Measurements from ENCODE around the gene GAB2. TPM values are rescaled to one million over a fixed set of nuclear protein-coding genes. Genes with fewer than 3 reads are reported as not detected.

GAB2 gene
- total RNA-seq, 2 experiments from 2014 or later: 10.7 to 11.9 TPM

DNA sequence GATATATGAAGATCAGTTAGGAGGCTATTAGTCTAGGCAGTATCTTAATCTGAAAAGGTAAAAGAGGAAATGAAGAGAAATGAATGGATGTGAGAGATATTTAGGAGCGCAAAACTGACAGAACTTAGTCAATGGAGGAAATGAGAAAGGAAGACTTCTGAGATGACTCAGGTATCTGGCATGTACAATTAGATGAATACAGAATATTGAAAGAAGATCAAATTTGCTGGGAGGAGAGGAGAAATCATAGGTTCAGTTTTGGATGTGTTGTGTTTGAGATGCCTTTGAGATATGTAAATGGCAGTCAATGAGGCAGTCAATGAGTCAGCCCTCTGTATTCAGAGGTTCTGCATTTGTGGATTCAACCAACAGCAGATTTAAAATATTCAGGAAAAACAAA is 42.9 kb upstream of the GAB2 start:
- Histone ChIP-seq H3K4me3 (ENCODE audit: low read length) (no peak overlapping the region), H3K4me1 (ENCODE audit: insufficient read depth, low read length) (peaks cover 7% of the 10 kb centered on the region), H3K27ac (ENCODE audit: low read depth in 1 of 2, low read length in 2 of 2) (no peak overlapping the region), H3K27me3 (ENCODE audit: control insufficient read depth in 1 of 2, insufficient read depth in 2 of 2, low read length in 2 of 2) (no peaks in the 10 kb centered on the region), H3K9me3 (ENCODE audit: control insufficient read depth in 1 of 2, insufficient read depth in 1 of 2, low read length in 2 of 2) (no peaks in the 10 kb centered on the region), H3K36me3 (ENCODE audit: insufficient read depth, low read length) (peaks cover 25% of the 10 kb centered on the region)
- DNase-seq (no peak), ATAC-seq (ENCODE audit: poor library complexity) (no peak)
- intact Hi-C loops (cut with DNase I, micrococcal nuclease): no loop called here
- Mint-ChIP-seq H3K27ac (no peak overlapping the region), H3K4me1 (ENCODE audit: low read depth) (peaks cover 14% of the 10 kb centered on the region), H3K9me3 (no peaks in the 10 kb centered on the region), H3K36me3 (ENCODE audit: low read depth) (peaks cover 81% of the 10 kb centered on the region), H3K4me3 (no peak overlapping the region), H3K27me3 (no peaks in the 10 kb centered on the region)
- POLR2A ChIA-PET: no interaction called here
- TF ChIP-seq, protein P1, sequence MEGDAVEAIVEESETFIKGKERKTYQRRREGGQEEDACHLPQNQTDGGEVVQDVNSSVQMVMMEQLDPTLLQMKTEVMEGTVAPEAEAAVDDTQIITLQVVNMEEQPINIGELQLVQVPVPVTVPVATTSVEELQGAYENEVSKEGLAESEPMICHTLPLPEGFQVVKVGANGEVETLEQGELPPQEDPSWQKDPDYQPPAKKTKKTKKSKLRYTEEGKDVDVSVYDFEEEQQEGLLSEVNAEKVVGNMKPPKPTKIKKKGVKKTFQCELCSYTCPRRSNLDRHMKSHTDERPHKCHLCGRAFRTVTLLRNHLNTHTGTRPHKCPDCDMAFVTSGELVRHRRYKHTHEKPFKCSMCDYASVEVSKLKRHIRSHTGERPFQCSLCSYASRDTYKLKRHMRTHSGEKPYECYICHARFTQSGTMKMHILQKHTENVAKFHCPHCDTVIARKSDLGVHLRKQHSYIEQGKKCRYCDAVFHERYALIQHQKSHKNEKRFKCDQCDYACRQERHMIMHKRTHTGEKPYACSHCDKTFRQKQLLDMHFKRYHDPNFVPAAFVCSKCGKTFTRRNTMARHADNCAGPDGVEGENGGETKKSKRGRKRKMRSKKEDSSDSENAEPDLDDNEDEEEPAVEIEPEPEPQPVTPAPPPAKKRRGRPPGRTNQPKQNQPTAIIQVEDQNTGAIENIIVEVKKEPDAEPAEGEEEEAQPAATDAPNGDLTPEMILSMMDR (IDR thresholded peaks at IDR 0.05): no peak
- CTCF ChIA-PET: no interaction called here

DNA sequence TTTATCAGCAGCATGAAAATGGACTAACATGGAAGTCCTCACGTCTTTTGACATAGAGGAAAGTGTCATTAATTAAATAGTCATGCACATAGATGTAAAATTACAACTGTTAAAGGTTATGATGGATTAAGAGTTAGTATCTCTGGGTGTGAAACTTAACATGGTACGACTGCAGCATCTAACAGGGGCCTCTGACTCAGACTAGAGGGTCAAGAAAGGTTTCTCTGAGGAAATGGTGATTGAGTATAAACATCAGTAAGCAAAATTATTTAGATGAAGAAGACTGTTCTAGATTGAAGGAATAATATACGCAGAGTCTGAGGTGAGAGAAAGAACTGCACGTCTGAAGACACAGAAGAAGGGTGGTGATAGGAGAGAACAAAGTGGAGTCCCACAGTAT is 42.1 kb upstream of the GAB2 start:
- TF ChIP-seq, protein P1 (IDR thresholded peaks at IDR 0.05): no peak
- H3K36me3 ChIP-seq (ENCODE audit: insufficient read depth, low read length): peaks cover 25% of the 10 kb centered on the region
- intact Hi-C loops (cut with DNase I, micrococcal nuclease): no loop called here
- no peak for DNase-seq
- Mint-ChIP-seq H3K4me3 (no peak overlapping the region), H3K27me3 (no peaks in the 10 kb centered on the region), H3K4me1 (ENCODE audit: low read depth) (peaks cover 10% of the 10 kb centered on the region), H3K36me3 (ENCODE audit: low read depth) (peaks cover 79% of the 10 kb centered on the region), H3K9me3 (no peaks in the 10 kb centered on the region), H3K27ac (no peak overlapping the region)
- no peak overlapping the region for H3K27ac ChIP-seq (ENCODE audit: low read depth in 1 of 2, low read length in 2 of 2)
- ATAC-seq (ENCODE audit: poor library complexity): no peak
- peaks cover under 1% of the 10 kb centered on the region for H3K4me1 ChIP-seq (ENCODE audit: insufficient read depth, low read length)
- CTCF ChIA-PET: no interaction called here
- H3K27me3 ChIP-seq (ENCODE audit: control insufficient read depth in 1 of 2, insufficient read depth in 2 of 2, low read length in 2 of 2): no peaks in the 10 kb centered on the region
- no peaks in the 10 kb centered on the region for H3K9me3 ChIP-seq (ENCODE audit: control insufficient read depth in 1 of 2, insufficient read depth in 1 of 2, low read length in 2 of 2)
- POLR2A ChIA-PET: no interaction called here
- no peak overlapping the region for H3K4me3 ChIP-seq (ENCODE audit: low read length)

DNA sequence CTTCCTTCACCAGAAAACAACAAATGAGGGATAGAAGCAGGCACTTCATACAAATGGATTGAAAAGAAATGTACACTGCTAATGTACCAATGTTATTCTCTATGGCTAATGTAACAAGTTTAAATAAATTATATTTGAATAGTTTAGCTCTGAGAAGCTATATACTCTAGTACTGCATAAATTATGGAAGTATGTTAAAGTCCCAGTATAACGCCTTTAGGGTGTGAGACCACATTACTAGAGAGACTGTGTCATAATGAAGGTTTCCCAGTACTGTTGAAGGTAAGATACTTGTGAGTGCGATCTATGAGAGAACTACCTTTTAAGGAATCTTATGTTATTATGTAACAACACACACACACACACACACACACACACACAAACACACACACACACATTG is 39.8 kb upstream of the GAB2 start:
- Histone ChIP-seq H3K9me3 (ENCODE audit: control insufficient read depth in 1 of 2, insufficient read depth in 1 of 2, low read length in 2 of 2) (no peaks in the 10 kb centered on the region), H3K27ac (ENCODE audit: low read depth in 1 of 2, low read length in 2 of 2) (no peak overlapping the region), H3K36me3 (ENCODE audit: insufficient read depth, low read length) (peaks cover 21% of the 10 kb centered on the region), H3K4me1 (ENCODE audit: insufficient read depth, low read length) (no peaks in the 10 kb centered on the region), H3K4me3 (ENCODE audit: low read length) (no peak overlapping the region), H3K27me3 (ENCODE audit: control insufficient read depth in 1 of 2, insufficient read depth in 2 of 2, low read length in 2 of 2) (no peaks in the 10 kb centered on the region)
- Mint-ChIP-seq H3K27ac (no peak overlapping the region), H3K36me3 (ENCODE audit: low read depth) (peaks cover 70% of the 10 kb centered on the region), H3K4me3 (no peak overlapping the region), H3K27me3 (no peaks in the 10 kb centered on the region), H3K9me3 (no peaks in the 10 kb centered on the region), H3K4me1 (ENCODE audit: low read depth) (peaks cover 11% of the 10 kb centered on the region)
- TF ChIP-seq, protein P1 (IDR thresholded peaks at IDR 0.05): no peak
- ATAC-seq (ENCODE audit: poor library complexity): no peak
- no peak for DNase-seq
- intact Hi-C loops (cut with DNase I, micrococcal nuclease): no loop called here
- CTCF ChIA-PET: no interaction called here
- POLR2A ChIA-PET: no interaction called here

Data from CD4-positive, alpha-beta T cell (primary cell).